Nephron progenitor cell (in vitro differentiated cells): ENCODE data around the gene FHL3.

Source experiments
- DNase-seq: peaks from one replicate; pipeline ENCODE4 v3.0.0; 2021
- H3K27ac Mint-ChIP-seq: 2 replicates; pipeline ENCODE4 v1.8.0; 2021; ENCODE audit warnings: mild to moderate bottlenecking, moderate library complexity, mixed read lengths
- H3K27me3 Mint-ChIP-seq: 2 replicates; pipeline ENCODE4 v1.8.0; 2021; ENCODE audit warnings: mild to moderate bottlenecking, low read depth, mixed read lengths; ENCODE audit not compliant: poor library complexity
- H3K36me3 Mint-ChIP-seq: 2 replicates; pipeline ENCODE4 v1.8.0; 2021; ENCODE audit warnings: low read depth, mixed read lengths
- H3K4me1 Mint-ChIP-seq: 2 replicates; pipeline ENCODE4 v1.8.0; 2021; ENCODE audit warnings: mixed read lengths
- H3K4me3 Mint-ChIP-seq: 2 replicates; pipeline ENCODE4 v1.8.0; 2021; ENCODE audit warnings: mild to moderate bottlenecking, moderate library complexity, mixed read lengths
- H3K9me3 Mint-ChIP-seq: 2 replicates; pipeline ENCODE4 v1.8.0; 2021; ENCODE audit warnings: mild to moderate bottlenecking, moderate library complexity, mixed read lengths
- TF ChIP-seq, protein P1 (sequence below): fragments of 200-600 bp; sonication (generic); IDR thresholded peaks from 2 replicates; pipeline ENCODE4 v1.5.0; 2021; ENCODE audit warnings: antibody characterized with exemption

Gene FHL3

DNA sequence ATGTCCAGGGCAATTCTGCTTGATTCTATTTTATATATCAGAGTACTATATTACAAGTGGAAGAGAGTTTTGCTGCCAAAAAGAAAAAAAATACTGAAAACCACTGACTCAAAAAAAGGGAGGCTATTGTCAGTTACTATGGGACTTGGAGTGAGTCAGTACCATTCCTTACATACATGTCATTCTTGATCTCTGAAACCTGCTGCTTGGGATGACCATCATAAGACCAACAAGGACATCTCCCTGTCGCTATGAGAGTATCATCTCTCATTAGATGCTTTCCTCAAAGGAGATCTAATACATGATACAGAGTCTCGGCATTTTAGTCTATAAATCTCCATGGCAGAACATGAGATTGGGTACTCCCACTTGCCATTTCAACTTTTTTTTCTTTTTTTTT is 46.6 kb downstream of the FHL3 start:
- no peak overlapping the region for H3K27ac Mint-ChIP-seq

DNA sequence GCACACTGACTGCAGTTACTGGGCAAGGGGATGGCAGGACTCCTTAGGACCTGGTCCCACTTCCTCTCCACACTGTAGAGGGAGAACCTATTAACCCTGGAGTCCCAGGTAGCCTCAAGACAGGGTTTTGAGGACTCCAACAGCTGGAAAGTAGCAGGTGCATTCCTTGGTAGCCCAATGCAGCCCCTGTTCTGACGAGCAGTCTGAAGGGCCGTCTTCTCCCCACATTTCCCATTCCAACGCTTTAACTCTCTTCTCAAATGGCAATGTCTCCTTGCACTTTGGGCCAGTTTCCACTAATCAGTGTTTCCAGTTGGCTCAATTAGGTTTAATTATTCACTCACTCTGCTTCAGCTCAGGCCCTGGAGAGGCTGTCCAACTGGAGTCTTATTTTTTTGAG is 49.6 kb downstream of the FHL3 start:
- H3K4me3 Mint-ChIP-seq, result no peak overlapping the region
- no peak overlapping the region for H3K27ac Mint-ChIP-seq
- TF ChIP-seq, protein P1, sequence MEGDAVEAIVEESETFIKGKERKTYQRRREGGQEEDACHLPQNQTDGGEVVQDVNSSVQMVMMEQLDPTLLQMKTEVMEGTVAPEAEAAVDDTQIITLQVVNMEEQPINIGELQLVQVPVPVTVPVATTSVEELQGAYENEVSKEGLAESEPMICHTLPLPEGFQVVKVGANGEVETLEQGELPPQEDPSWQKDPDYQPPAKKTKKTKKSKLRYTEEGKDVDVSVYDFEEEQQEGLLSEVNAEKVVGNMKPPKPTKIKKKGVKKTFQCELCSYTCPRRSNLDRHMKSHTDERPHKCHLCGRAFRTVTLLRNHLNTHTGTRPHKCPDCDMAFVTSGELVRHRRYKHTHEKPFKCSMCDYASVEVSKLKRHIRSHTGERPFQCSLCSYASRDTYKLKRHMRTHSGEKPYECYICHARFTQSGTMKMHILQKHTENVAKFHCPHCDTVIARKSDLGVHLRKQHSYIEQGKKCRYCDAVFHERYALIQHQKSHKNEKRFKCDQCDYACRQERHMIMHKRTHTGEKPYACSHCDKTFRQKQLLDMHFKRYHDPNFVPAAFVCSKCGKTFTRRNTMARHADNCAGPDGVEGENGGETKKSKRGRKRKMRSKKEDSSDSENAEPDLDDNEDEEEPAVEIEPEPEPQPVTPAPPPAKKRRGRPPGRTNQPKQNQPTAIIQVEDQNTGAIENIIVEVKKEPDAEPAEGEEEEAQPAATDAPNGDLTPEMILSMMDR, result no peak
- no peaks in the 10 kb centered on the region for H3K27me3 Mint-ChIP-seq
- DNase-seq, result no peak
- peaks cover 8% of the 10 kb centered on the region for H3K4me1 Mint-ChIP-seq
- no peaks in the 10 kb centered on the region for H3K9me3 Mint-ChIP-seq
- H3K36me3 Mint-ChIP-seq, result peaks cover 33% of the 10 kb centered on the region

More for the DNA sequence above, 46.6 kb downstream of the FHL3 start:
- Mint-ChIP-seq H3K4me3 (no peak overlapping the region), H3K36me3 (peaks cover 56% of the 10 kb centered on the region), H3K27me3 (no peaks in the 10 kb centered on the region), H3K9me3 (no peaks in the 10 kb centered on the region), H3K4me1 (peaks cover 8% of the 10 kb centered on the region)
- TF ChIP-seq, protein P1, result no peak
- DNase-seq, result no peak

DNA sequence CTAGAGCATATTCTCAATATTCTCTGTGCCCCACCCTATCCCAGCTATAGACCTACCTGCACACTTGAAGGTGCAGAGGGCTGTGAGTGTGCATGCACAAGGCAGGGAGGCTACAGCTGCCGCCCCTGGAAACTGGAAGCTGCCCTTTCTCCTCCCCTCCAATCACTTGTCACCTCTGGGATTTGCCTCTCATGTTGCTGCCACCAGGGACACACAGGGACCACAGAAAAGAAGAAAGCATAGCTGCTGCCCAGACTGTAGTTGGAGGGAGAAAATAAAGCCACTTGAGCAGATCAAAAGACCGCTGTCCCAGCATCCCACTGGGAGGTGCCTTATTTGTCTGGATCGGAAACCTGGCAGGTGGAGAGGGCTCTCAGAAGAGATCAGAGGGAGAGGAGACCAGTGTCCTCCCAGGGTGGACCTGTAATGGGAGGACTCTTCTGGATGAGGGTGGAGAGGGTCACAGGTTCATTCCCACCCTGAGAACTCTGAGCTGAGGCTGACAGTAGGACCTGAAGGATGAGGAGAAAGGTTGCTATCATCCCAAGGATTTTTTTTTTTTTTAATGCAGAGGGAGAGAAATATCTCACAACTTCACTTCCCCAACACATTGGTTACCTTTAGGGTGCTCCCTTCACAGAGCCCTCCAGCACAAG is 50.9 kb downstream of the FHL3 start:
- TF ChIP-seq, protein P1, result no peak
- Mint-ChIP-seq H3K9me3 (no peaks in the 10 kb centered on the region), H3K36me3 (peaks cover 23% of the 10 kb centered on the region), H3K27ac (no peak overlapping the region), H3K4me1 (peaks cover 8% of the 10 kb centered on the region), H3K4me3 (no peak overlapping the region), H3K27me3 (no peaks in the 10 kb centered on the region)
- DNase-seq, result peak; percentile 22

DNA sequence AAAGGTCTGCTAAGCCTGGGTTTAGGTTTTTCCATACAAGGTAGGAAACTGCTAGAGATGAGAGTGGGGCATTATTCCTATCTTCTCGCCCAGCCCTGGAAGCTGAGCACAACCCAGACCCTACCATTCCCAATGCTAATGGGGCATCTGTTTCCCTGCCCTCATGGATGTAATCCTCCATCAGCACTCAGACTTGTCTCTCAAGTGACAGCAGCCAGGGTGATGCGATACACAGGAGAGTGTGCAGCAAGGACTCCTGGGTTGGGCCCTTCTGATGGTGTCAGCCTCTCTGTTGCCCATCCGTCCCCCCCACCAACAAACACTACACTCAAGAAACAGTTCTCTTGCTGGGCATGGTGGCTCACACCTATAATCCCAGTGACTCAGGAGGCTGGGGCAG is 52.6 kb downstream of the FHL3 start:
- peaks cover 8% of the 10 kb centered on the region for H3K4me1 Mint-ChIP-seq
- peaks cover 12% of the 10 kb centered on the region for H3K36me3 Mint-ChIP-seq
- no peaks in the 10 kb centered on the region for H3K27me3 Mint-ChIP-seq
- TF ChIP-seq, protein P1, result no peak
- no peak overlapping the region for H3K27ac Mint-ChIP-seq
- H3K9me3 Mint-ChIP-seq, result no peaks in the 10 kb centered on the region
- H3K4me3 Mint-ChIP-seq, result no peak overlapping the region
- no peak for DNase-seq

DNA sequence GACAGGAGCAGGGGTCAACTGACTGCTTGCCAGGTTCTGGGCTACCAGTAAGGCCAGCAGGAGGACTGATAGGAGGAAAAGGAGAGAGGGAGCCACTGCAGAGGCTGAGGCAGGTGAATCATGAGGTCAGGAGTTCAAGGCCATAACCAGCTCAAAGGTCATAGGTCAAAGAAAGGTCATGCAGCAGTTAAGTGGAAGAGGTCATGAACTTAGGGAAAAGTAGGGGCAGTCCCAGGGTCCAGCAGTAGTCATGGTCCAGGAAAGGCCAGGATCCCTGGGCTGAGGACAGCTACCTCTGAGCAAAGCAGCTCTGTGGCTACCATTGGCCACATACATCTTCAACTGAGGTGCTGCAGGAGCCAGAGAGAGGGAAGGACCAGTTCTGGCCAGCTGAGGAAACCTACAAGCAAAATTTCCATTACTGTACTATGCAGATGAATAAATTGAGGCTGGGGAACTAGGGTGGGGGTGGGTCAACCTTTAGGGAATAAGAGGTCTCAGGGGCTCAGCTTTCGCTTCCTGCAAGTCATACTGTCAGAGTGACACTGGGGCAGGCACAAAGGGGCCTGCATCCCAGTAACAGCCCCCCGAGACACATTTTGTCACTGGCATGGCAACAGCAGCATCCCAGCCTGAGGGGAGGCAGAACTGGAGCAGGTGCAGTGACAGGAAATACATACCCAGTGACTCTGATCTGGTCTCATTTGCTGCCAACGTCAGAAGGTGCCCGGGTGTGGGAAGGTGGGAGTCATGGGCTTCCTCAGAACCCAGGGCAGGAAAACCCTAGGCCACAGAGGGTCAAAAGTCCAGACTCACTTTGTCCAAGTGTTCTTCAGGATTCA is 53.3 kb downstream of the FHL3 start:
- DNase-seq, result no peak
- Mint-ChIP-seq H3K4me1 (peaks cover 12% of the 10 kb centered on the region), H3K9me3 (no peaks in the 10 kb centered on the region), H3K27ac (no peak overlapping the region), H3K36me3 (peaks cover 8% of the 10 kb centered on the region), H3K27me3 (no peaks in the 10 kb centered on the region), H3K4me3 (no peak overlapping the region)
- TF ChIP-seq, protein P1, result no peak
